ENCODE data around the gene VDAC2.
"Not testable (repeated sequence)": the region's sequence is repeated elsewhere in the genome, so short reads cannot be mapped to it uniquely, and the experiment has no call there.

VDAC2 gene

DNA sequence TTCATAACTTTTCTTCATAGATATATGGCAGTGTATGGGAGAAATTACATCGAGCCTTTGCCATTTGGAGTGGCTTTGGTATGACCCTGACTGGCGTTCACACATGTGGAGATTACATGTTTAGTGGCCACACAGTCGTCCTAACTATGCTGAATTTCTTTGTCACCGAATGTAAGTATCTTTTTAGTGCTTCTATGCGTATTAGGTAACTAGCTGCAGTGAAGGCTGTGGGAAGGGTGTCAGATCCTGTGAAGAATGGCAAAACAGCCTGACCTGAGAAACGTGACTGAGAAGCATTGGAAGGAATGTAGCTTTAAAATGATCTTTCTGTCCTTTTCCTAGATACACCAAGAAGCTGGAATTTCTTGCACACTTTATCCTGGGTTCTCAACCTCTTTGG lies 34.5 kb upstream of the VDAC2 start:
- no peak for FAIRE-seq
- TF ChIP-seq CTCF (IDR thresholded peaks at IDR 0.05; ENCODE audit: insufficient read depth, missing control alignments), result no peak
- no peak for DNase-seq (ENCODE audit: insufficient read length, low spot score)

- DNase-seq (ENCODE audit: insufficient read length, low spot score) (no peak), FAIRE-seq (no peak)
- TF ChIP-seq CTCF (IDR thresholded peaks at IDR 0.05; ENCODE audit: insufficient read depth, missing control alignments), result no peak
Observed at GRCh38 chr10:75176736-75177135, 33.9 kb upstream of the VDAC2 start.

- DNase-seq (ENCODE audit: insufficient read length, low spot score) (no peak), FAIRE-seq (no peak)
- TF ChIP-seq CTCF (IDR thresholded peaks at IDR 0.05; ENCODE audit: insufficient read depth, missing control alignments), result no peak
Observed at GRCh38 chr10:75179657-75180177, 30.9 kb upstream of the VDAC2 start.

GRCh38 chr10:75180592-75180991 lies 30.0 kb upstream of the VDAC2 start:
- no peak for TF ChIP-seq CTCF (IDR thresholded peaks at IDR 0.05; ENCODE audit: insufficient read depth, missing control alignments)
- FAIRE-seq (no peak), DNase-seq (ENCODE audit: insufficient read length, low spot score) (no peak)

DNA sequence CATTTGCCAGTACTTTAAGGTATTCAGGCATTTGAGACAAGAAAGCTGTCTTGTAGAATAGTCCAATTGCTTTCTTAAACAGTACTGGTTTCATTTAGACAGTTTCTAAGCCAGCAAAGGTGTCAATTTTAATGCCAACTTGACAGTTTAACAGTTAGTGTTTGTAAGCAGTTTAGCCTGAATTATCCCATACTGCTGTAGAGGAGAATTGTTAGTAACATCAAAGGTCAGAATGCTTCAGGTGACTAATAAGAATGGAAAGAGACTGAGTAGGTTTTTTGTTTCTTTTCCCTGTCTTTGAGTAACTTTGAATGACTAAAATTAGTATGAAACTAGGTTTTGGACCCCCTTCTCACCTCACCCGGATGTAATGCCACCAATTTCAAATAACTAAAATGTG lies 29.5 kb upstream of the VDAC2 start:
- TF ChIP-seq CTCF (IDR thresholded peaks at IDR 0.05; ENCODE audit: insufficient read depth, missing control alignments), result no peak
- DNase-seq (ENCODE audit: insufficient read length, low spot score), result no peak
- FAIRE-seq, result no peak

DNA sequence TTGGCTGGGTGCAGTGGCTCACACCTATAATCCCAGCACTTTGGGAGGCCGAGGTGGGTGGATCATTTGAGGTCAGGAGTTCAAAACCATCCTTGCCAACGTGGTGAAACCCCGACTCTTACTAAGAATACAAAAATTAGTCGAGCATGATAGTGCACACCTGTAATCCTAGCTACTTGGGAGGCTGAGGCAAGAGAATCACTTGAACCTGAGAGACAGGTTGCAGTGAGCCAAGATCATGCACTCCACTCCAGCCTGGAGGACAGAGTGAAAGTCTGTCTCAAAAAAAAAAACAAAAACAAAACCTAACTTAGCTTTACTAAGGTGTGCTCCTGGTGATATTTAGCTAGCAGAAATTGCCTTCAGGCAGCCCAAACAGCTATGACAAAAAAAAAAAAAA lies 24.3 kb upstream of the VDAC2 start:
- no peak for FAIRE-seq
- TF ChIP-seq CTCF (IDR thresholded peaks at IDR 0.05; ENCODE audit: insufficient read depth, missing control alignments), result no peak
- DNase-seq (ENCODE audit: insufficient read length, low spot score), result no peak

DNA sequence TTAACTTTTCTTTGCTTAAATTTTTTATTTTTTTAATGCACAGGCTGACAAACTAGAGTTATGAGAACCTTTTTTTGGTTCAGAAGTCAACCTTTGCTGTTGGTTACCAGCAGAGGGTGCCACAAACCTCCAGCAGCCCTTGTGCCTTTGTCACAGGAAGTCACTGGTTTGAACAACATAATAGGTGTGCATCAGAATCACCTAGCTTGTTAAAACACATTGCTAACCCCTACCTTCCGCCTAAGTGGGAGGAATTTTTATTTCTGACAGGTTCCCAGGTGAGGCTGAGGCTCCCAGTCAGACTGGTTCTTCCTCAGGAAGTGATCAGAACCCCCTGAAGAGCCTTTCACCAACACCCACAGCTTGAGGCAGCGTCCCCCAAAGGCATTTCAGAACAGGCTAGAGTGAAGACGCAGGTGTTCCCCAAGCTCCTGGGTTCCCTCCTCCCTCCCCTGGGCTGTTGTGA lies 22.6 kb upstream of the VDAC2 start:
- TF ChIP-seq CTCF (IDR thresholded peaks at IDR 0.05; ENCODE audit: insufficient read depth, missing control alignments), result peak; percentile 73
- FAIRE-seq, result no peak
- peak; percentile 46 for DNase-seq (ENCODE audit: insufficient read length, low spot score)

- FAIRE-seq; DNase-seq (ENCODE audit: insufficient read length, low spot score): not testable (repeated sequence)
Observed at GRCh38 chr10:75188522-75188921, 22.1 kb upstream of the VDAC2 start.

Measured in D721Med (cell line).